Trophoblast cell (in vitro differentiated cells and primary cell): ENCODE data around the gene CR1.
"Not testable (repeated sequence)": the region's sequence is repeated elsewhere in the genome, so short reads cannot be mapped to it uniquely, and the experiment has no call there.

Experiments
- DNase-seq, 2 donors: peaks; one replicate each; pipeline ENCODE4 v3.0.0-alpha.2; 2016
- H2AFZ ChIP-seq: 2 replicates; pipeline ENCODE4 v1.6.1; 2013; ENCODE audit warnings: low read length, moderate library complexity, mild to moderate bottlenecking; ENCODE audit not compliant: insufficient read depth, poor library complexity
- H2AK5ac ChIP-seq: 2 replicates; pipeline ENCODE4 v1.6.1; 2013; ENCODE audit warnings: mild to moderate bottlenecking, low read length
- H2BK120ac ChIP-seq: 2 replicates; pipeline ENCODE4 v1.6.1; 2013; ENCODE audit warnings: low read length, mild to moderate bottlenecking, moderate library complexity; ENCODE audit not compliant: insufficient read depth, poor library complexity
- H2BK12ac ChIP-seq: 2 replicates; pipeline ENCODE4 v1.6.1; 2013; ENCODE audit warnings: mild to moderate bottlenecking, low read length, moderate library complexity
- H2BK5ac ChIP-seq: 2 replicates; pipeline ENCODE4 v1.6.1; 2013; ENCODE audit warnings: low read length, low read depth, moderate library complexity, mild to moderate bottlenecking; ENCODE audit not compliant: poor library complexity
- H3K14ac ChIP-seq: 2 replicates; pipeline ENCODE4 v1.6.1; 2013; ENCODE audit warnings: mild to moderate bottlenecking, low read length
- H3K18ac ChIP-seq: 2 replicates; pipeline ENCODE4 v1.6.1; 2013; ENCODE audit warnings: mild to moderate bottlenecking, low read length
- H3K23ac ChIP-seq: 2 replicates; pipeline ENCODE4 v1.6.1; 2013; ENCODE audit warnings: low read length
- H3K27ac ChIP-seq: 2 replicates; pipeline ENCODE4 v1.5.1; 2013; ENCODE audit warnings: low read depth, mild to moderate bottlenecking, inconsistent platforms, low read length, moderate library complexity
- H3K27me3 ChIP-seq: 2 replicates; pipeline ENCODE4 v1.6.1; 2013; ENCODE audit warnings: inconsistent platforms, mild to moderate bottlenecking, low read length, moderate library complexity; ENCODE audit not compliant: insufficient read depth
- H3K36me3 ChIP-seq, 2 experiments: 1 replicate in 1 of 2; 2 replicates in 1 of 2; pipeline ENCODE4 v1.6.1; 2013; ENCODE audit warnings: low read length in 2 of 2, mild to moderate bottlenecking in 2 of 2, moderate library complexity in 1 of 2; ENCODE audit not compliant: insufficient read depth in 2 of 2, control insufficient read depth in 1 of 2
- H3K4ac ChIP-seq: 2 replicates; pipeline ENCODE4 v1.6.1; 2013; ENCODE audit warnings: low read depth, mild to moderate bottlenecking, low read length, moderate library complexity
- H3K4me1 ChIP-seq, 2 experiments: 1 replicate in 1 of 2; 2 replicates in 1 of 2; pipeline ENCODE4 v1.6.1; 2013; ENCODE audit warnings: low read length in 2 of 2, mild to moderate bottlenecking in 2 of 2, moderate library complexity in 1 of 2; ENCODE audit not compliant: insufficient read depth in 2 of 2, control insufficient read depth in 1 of 2
- H3K4me2 ChIP-seq: 2 replicates; pipeline ENCODE4 v1.6.1; 2013; ENCODE audit warnings: inconsistent platforms, mild to moderate bottlenecking, low read length, moderate library complexity
- H3K4me3 ChIP-seq: 2 replicates; pipeline ENCODE4 v1.5.1; 2013; ENCODE audit warnings: mild to moderate bottlenecking, low read depth, low read length, inconsistent platforms
- H3K79me1 ChIP-seq: one replicate; pipeline ENCODE4 v1.6.1; 2013; ENCODE audit warnings: low read length
- H3K79me2 ChIP-seq: 2 replicates; pipeline ENCODE4 v1.6.1; 2013; ENCODE audit warnings: low read length, mild to moderate bottlenecking; ENCODE audit not compliant: control insufficient read depth, insufficient read depth, poor library complexity
- H3K9ac ChIP-seq: 2 replicates; pipeline ENCODE4 v1.6.1; 2013; ENCODE audit warnings: mild to moderate bottlenecking, low read length
- H3K9me3 ChIP-seq: 2 replicates; pipeline ENCODE4 v1.6.1; 2013; ENCODE audit warnings: low read depth, mild to moderate bottlenecking, control low read depth, inconsistent platforms, low read length; ENCODE audit not compliant: insufficient read depth
- H4K12ac ChIP-seq: 2 replicates; pipeline ENCODE4 v1.6.1; 2013; ENCODE audit warnings: low read depth, mild to moderate bottlenecking, low read length, moderate library complexity
- H4K8ac ChIP-seq: 2 replicates; pipeline ENCODE4 v1.6.1; 2013; ENCODE audit warnings: low read depth, mild to moderate bottlenecking, low read length, moderate library complexity
- H4K91ac ChIP-seq: one replicate; pipeline ENCODE4 v1.6.1; 2013; ENCODE audit warnings: low read depth, mild to moderate bottlenecking, low read length, moderate library complexity
- WGBS: extraction: QIAGEN DNeasy Blood & Tissue Kit; methylation state at CpG from one replicate; pipeline ENCODE4 v1.1.7; 2013; ENCODE audit warnings: missing lambda C conversion rate; ENCODE audit not compliant: insufficient read length, insufficient coverage; ENCODE audit errors: extremely low coverage; 5-methylcytosine and 5-hydroxymethylcytosine counted together

CR1 gene

GRCh38 chr1:207487636-207488035 lies 8.3 kb upstream of the CR1 start:
- no peak overlapping the region for H4K12ac ChIP-seq
- H3K4me3 ChIP-seq = no peak overlapping the region
- no peak overlapping the region for H2AK5ac ChIP-seq
- no peak overlapping the region for H2BK5ac ChIP-seq
- H3K79me2 ChIP-seq = no peaks in the 10 kb centered on the region
- H3K79me1 ChIP-seq = no peaks in the 10 kb centered on the region
- no peak overlapping the region for H3K27ac ChIP-seq
- no peaks in the 10 kb centered on the region for H3K36me3 ChIP-seq
- DNase-seq = no peak
- no peak overlapping the region for H3K14ac ChIP-seq
- H2BK12ac ChIP-seq = no peak overlapping the region
- no peak overlapping the region for H3K4ac ChIP-seq
- H4K8ac ChIP-seq = no peak overlapping the region
- no peak overlapping the region for H3K23ac ChIP-seq
- H2BK120ac ChIP-seq = no peak overlapping the region
- no peaks in the 10 kb centered on the region for H3K27me3 ChIP-seq
- H3K18ac ChIP-seq = no peak overlapping the region
- WGBS = no CpG with 5 or more reads among the region's 4 CpGs
- H3K4me1 ChIP-seq = no peaks in the 10 kb centered on the region
- H3K9ac ChIP-seq = no peak overlapping the region
- no peaks in the 10 kb centered on the region for H3K9me3 ChIP-seq
- no peak overlapping the region for H2AFZ ChIP-seq
- no peak overlapping the region for H4K91ac ChIP-seq
- no peak overlapping the region for H3K4me2 ChIP-seq

- H3K4me1 ChIP-seq = peaks cover 4 to 6% of the 10 kb centered on the region in 2 experiments
- no peak overlapping the region for H2BK5ac ChIP-seq
- H2BK120ac ChIP-seq = no peak overlapping the region
- H3K9ac ChIP-seq = no peak overlapping the region
- H3K27ac ChIP-seq = no peak overlapping the region
- no peak overlapping the region for H2AFZ ChIP-seq
- H3K18ac ChIP-seq = no peak overlapping the region
- H4K91ac ChIP-seq = no peak overlapping the region
- no peak overlapping the region for H3K4me3 ChIP-seq
- H3K14ac ChIP-seq = no peak overlapping the region
- H3K79me1 ChIP-seq = no peaks in the 10 kb centered on the region
- H3K9me3 ChIP-seq = no peaks in the 10 kb centered on the region
- peaks cover 20% of the 10 kb centered on the region for H3K27me3 ChIP-seq
- H2BK12ac ChIP-seq = no peak overlapping the region
- no peak overlapping the region for H3K4ac ChIP-seq
- H4K8ac ChIP-seq = no peak overlapping the region
- H4K12ac ChIP-seq = no peak overlapping the region
- no peak overlapping the region for H2AK5ac ChIP-seq
- no peaks in the 10 kb centered on the region for H3K36me3 ChIP-seq
- H3K4me2 ChIP-seq = no peak overlapping the region
- H3K23ac ChIP-seq = no peak overlapping the region
- H3K79me2 ChIP-seq = no peaks in the 10 kb centered on the region
- no peak for DNase-seq
- WGBS = no CpG with 5 or more reads among the region's 3 CpGs
Measured at GRCh38 chr1:207493212-207493611, 2.7 kb upstream of the CR1 start.

GRCh38 chr1:207494171-207494570 lies 1.8 kb upstream of the CR1 start:
- H3K4me1 ChIP-seq = peaks cover 4 to 6% of the 10 kb centered on the region in 2 experiments
- H3K79me1 ChIP-seq = no peaks in the 10 kb centered on the region

GRCh38 chr1:207495281-207495680 lies 676 bp upstream of the CR1 start:
- WGBS = no CpG with 5 or more reads among the region's 8 CpGs
- H3K27ac ChIP-seq = not testable (repeated sequence)

More at GRCh38 chr1:207494171-207494570, 1.8 kb upstream of the CR1 start:
- H2AFZ ChIP-seq = no peak overlapping the region
- no peak overlapping the region for H2BK120ac ChIP-seq
- no peaks in the 10 kb centered on the region for H3K79me2 ChIP-seq
- WGBS = no CpG with 5 or more reads among the region's 1 CpG
- no peak overlapping the region for H2AK5ac ChIP-seq
- peak; percentile 68 to 81 for DNase-seq
- H3K36me3 ChIP-seq = no peaks in the 10 kb centered on the region
- H4K91ac ChIP-seq = no peak overlapping the region
- H3K9ac ChIP-seq = no peak overlapping the region
- no peak overlapping the region for H2BK12ac ChIP-seq
- H3K18ac ChIP-seq = no peak overlapping the region
- H3K14ac ChIP-seq = no peak overlapping the region
- H3K4me3 ChIP-seq = no peak overlapping the region
- no peaks in the 10 kb centered on the region for H3K9me3 ChIP-seq
- H2BK5ac ChIP-seq = no peak overlapping the region
- no peak overlapping the region for H3K4ac ChIP-seq
- no peak overlapping the region for H4K8ac ChIP-seq
- no peak overlapping the region for H3K23ac ChIP-seq
- no peak overlapping the region for H4K12ac ChIP-seq
- no peak overlapping the region for H3K27ac ChIP-seq
- H3K27me3 ChIP-seq = peaks cover 20% of the 10 kb centered on the region
- no peak overlapping the region for H3K4me2 ChIP-seq

More at GRCh38 chr1:207495281-207495680, 676 bp upstream of the CR1 start:
- not testable (repeated sequence) for H3K36me3 ChIP-seq, H4K12ac ChIP-seq, DNase-seq, H3K4ac ChIP-seq, H4K91ac ChIP-seq, H3K4me1 ChIP-seq, H3K4me3 ChIP-seq, H2BK12ac ChIP-seq, H3K9me3 ChIP-seq, H2AK5ac ChIP-seq, H2BK5ac ChIP-seq, H3K9ac ChIP-seq, H3K23ac ChIP-seq, H3K79me1 ChIP-seq, H3K18ac ChIP-seq, H3K14ac ChIP-seq, H4K8ac ChIP-seq, H2BK120ac ChIP-seq, H2AFZ ChIP-seq, H3K79me2 ChIP-seq
- peak overlapping the region; percentile 77 for H3K4me2 ChIP-seq
- peaks cover 20% of the 10 kb centered on the region for H3K27me3 ChIP-seq
